Transverse colon (tissue), 4 donors: Measurements from ENCODE around the gene RNASEL.

Experiments used
- CTCF ChIP-seq, 5 experiments: fragments of 200-600 bp in 3 of 5; fragments of 450-650 bp in 2 of 5; sonication (generic) in 3 of 5; IDR thresholded peaks; 1 replicate in 2 of 5; 2 replicates in 3 of 5; pipeline ENCODE4 v1.5.1; 2016 to 2017; ENCODE audit warnings: antibody characterized with exemption in 5 of 5, inconsistent platforms in 3 of 5, mild to moderate bottlenecking in 2 of 5, moderate library complexity in 1 of 5
- EP300 ChIP-seq: sonication (generic); formaldehyde crosslinking; IDR thresholded peaks from one replicate; pipeline ENCODE4 v1.6.1; 2017; ENCODE audit warnings: antibody characterized with exemption, low read depth
- POLR2A ChIP-seq: fragments of 450-650 bp; IDR thresholded peaks from one replicate; pipeline ENCODE4 v1.6.1; 2016; ENCODE audit warnings: antibody characterized with exemption, mild to moderate bottlenecking, moderate library complexity
- POLR2AphosphoS5 ChIP-seq, 3 donors: sonication (generic); formaldehyde crosslinking; IDR thresholded peaks; one replicate each; pipeline ENCODE4 v1.6.1; 2016; ENCODE audit warnings: antibody characterized with exemption in 3 of 3

DNA sequence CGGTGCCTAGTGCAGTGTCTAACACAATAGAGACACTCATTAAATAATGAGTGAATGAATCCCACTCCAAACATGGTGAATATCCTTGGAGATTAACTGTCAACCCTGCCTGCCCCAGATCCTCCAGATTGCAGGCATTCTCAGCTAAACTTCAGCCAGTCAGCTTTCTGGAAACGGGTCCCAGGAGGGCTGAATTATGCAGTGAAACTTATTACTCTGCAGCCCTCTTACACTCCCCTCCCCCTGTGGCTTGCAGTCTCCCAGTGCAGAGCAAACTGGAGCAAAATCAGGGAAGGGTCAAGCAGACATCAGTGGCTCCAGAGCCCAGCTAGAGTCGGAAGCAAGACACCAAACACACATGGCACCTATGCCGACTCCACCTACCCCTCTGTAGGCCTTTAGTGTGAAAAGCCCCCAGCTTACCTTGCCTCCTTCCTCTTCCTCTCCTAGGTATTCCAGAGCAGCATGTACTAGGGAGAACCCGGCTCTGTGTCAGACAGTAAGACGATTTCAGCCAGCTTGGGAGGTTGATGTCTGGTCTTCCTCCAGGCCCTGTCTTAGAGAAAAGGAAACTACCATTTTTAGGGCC, 21.6 kb upstream of the RNASEL start:
- TF ChIP-seq POLR2A (no peak), CTCF (IDR thresholded peaks at IDR 0.05) (no peak), POLR2AphosphoS5 (IDR thresholded peaks at IDR 0.05) (no peak), EP300 (no peak)
